Dermis blood vessel endothelial cell (primary cell): ENCODE measurements around the gene INSR. TPM values are rescaled to one million over a fixed set of nuclear protein-coding genes. Genes with fewer than 3 reads are reported as not detected.
"Not testable (repeated sequence)": the region's sequence is repeated elsewhere in the genome, so short reads cannot be mapped to it uniquely, and the experiment has no call there.

Experiments used
- DNase-seq: peaks from one replicate; pipeline ENCODE4 v3.0.0; 2010
- total RNA-seq: library from RNA; depleted of rRNA; stranded (reverse); fragments of >200 nt; gene quantifications from 2 replicates; pipeline ENCODE4 v1.2.3, GENCODE V29; 2014

INSR gene
- total RNA-seq, 1 donor from 2014 or later = 76.2 TPM

- peak; percentile 99 for DNase-seq
These were observed 105.2 kb downstream of the INSR start for GRCh38 chr19:7188698-7189629.

- DNase-seq = peak; percentile 17
These were observed 106.4 kb downstream of the INSR start for GRCh38 chr19:7187605-7188339.

DNA sequence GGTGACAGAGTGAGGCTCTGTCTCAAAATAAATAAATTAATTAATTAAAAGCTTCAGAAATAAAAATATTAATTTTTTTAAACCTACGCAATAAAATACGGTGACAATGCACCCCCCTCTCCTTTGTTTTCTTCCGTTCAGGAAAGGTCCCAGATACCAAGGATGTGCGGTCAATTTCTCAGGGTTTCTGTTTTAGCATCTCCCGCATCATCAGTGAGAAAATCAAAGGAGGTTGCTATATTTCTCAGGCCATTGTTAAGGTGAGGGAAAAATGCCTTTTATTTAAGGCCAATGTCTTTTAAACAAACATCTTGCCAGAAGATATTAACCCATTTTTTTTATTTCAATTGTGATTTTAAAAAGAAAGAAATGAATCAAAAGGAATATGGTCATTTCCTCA, 111.7 kb downstream of the INSR start:
- peak; percentile 71 for DNase-seq

DNA sequence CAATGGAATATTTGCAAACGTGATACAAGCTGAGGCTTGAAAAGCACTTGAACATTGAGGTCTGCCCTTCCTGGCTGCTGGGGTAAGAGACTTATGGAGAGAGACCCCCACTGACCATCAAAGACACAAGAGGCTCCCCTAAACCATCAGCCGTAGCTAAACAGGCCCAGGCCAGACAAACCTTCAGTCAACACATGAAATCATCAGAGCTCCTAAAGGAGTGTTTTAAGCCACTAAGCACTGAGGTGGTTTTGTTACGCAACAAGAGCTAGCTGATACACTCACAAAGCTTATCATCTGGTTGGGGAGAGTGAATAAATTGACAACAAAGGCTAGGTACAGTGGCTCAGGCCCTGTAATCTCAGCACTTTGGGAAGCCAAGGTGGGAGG, 114.3 kb downstream of the INSR start:
- no peak for DNase-seq

DNA sequence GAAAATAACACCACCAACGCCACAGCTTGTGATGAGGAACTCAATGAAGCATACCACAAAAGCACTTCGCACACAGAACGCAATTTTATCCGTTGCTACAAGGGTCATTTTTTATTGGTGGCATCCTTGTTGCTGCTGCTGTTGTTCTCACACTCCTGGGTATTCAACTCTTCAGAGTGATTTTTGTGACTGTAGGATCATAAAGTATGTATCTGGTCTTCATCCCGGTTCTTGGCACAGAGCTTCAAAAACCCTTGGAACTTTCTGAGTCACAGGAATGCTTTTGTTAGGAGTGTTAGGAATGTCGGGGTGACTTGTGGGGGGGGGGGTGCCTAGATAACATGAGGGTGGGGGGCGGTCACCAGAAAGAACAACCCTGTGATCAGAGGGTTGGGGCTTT, 116.3 kb downstream of the INSR start:
- DNase-seq = no peak

DNA sequence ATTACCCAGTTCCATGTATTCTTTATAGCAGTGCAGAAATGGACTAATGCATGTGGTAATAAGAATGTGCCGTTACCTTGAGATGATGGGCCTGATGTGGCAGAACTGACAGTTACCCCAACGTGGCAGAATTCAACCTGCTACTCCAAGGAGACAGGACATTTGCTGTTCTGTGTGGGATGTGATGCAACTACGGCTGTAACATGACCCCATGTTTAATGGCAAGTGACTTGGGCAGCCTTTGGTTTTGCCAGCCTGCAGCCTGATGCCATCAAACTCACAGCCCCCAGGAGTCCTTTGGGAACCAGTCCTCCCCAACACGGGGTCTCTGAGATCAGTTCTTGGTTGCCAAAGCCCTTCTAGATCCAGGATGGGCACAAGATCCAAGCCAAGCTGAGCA, 117.4 kb downstream of the INSR start:
- DNase-seq = no peak

DNA sequence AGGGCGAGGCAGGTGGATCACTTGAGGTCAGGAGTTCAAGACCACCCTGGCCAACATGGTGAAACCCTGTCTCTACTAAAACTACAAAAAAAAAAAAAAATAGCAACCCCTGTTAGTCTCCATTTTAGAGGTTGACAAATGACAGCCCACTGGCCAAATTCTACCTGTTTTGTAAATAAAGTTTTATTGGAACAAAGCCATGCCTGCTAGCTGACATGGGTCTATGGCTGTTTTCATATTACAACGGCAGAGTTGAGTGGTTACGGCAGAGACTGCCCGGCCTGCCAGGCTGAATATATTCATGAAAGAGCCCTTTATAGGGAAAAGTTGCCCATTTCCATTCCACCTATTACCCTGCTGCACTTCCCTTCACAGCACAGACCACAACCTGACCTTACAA, 121.4 kb downstream of the INSR start:
- DNase-seq = no peak

GRCh38 chr19:7170983-7171382, 123.2 kb downstream of the INSR start:
- no peak for DNase-seq

DNA sequence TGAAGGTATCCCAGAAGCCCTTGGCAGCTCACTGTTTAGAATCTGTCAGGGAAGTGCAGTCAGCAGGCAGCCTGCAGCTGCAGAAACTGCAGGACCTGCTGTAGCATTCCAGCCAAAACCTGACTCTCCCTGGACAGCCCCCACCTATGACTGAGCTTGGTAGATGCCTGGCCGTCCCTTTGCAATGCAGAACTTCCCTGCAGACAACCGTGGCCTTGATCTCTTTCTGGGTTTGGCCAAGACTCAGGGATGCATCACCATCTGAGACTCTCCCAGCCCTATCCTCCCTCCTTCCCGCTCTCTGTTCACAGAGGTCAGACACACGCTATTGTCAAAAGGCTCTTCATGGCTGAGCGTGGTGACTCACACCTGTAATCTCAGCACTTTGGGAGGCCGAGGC, 125.3 kb downstream of the INSR start:
- DNase-seq = no peak

- DNase-seq = no peak
These were observed 132.9 kb downstream of the INSR start for GRCh38 chr19:7161292-7161691.

- no peak for DNase-seq
These were observed 134.9 kb downstream of the INSR start for GRCh38 chr19:7159105-7159933.

- DNase-seq = no peak
These were observed 141.2 kb downstream of the INSR start for GRCh38 chr19:7153022-7153421.

DNA sequence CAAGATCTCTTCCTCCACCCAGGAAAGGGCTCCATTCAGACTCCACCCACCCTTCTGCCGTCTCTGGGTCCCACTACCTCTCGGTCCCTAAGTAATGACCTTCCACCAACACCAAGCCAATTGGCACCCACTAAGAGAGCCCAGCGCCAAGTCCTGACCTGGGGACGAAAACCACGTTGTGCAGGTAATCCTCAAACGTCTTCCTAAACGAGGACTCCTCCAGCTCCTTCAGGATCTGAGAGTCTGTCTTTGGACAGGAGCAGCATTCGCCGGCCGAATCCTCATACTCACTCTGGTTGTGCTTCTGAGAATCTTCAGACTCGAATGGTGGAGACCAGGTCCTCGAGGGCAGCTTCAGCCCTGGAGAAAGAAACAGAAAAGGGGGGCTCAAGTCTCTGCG, 141.6 kb downstream of the INSR start:
- DNase-seq = peak; percentile 10

- no peak for DNase-seq
These were observed 144.1 kb downstream of the INSR start for GRCh38 chr19:7149956-7150705.

DNA sequence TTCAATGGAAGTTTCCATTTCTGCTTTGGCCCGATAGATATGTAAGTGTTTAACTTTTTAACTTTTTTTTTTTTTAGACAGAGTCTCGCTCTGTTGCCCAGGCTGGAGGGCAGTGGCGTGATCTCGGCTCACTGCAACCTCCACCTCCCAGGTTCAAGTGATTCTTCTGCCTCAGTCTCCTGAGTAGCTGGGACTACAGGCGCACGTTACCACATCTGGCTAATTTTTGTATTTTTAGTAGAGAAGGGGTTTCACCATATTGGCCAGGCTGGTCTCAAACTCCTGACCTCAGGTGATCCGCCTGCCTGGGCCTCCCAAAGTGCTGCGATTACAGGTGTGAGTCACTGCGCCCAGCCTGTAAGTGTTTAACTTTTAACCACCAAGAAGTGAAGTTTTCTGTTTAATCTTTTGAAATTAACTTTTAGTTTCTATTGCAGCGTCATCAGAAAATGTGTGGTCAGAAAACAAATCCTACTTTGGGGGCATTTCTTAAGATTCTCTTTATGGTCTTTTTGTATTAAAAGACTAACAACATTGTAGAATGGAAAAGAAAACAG, 147.0 kb downstream of the INSR start:
- DNase-seq = not testable (repeated sequence)

- DNase-seq = not testable (repeated sequence)
These were observed 148.1 kb downstream of the INSR start for GRCh38 chr19:7146086-7146485.

- peak; percentile 17 for DNase-seq
These were observed 148.7 kb downstream of the INSR start for GRCh38 chr19:7145494-7145893.

- DNase-seq = no peak
These were observed 151.4 kb downstream of the INSR start for GRCh38 chr19:7142771-7143170.

GRCh38 chr19:7140137-7140536, 154.1 kb downstream of the INSR start:
- no peak for DNase-seq

GRCh38 chr19:7139095-7139494, 155.1 kb downstream of the INSR start:
- DNase-seq = no peak

GRCh38 chr19:7138402-7138801, 155.8 kb downstream of the INSR start:
- no peak for DNase-seq

DNA sequence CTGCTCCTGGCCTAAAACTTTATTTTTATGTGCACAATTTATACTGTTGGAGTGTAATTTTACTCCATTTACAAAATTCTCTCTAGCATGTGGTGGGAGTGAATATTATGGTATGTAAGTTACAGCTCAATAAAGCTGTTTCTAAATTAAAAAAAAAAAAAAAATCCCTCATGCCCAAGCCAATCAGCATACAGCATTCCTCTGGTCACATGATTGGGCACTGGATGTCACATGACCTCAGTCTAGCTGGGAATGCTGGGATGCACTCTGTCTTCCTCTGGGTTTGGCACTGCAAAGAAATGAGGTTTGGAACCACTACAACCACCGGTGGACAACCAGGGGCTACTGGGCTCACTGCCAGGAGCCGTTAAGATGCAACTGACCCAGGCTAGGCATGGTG, 157.1 kb downstream of the INSR start:
- DNase-seq = no peak
